A673 (cell line): ENCODE measurements around the gene CBX2. TPM values are rescaled to one million over a fixed set of nuclear protein-coding genes. Genes with fewer than 3 reads are reported as not detected.

Experiments used
- BruUV-seq: library from RNA; stranded (reverse); fragments of 400-500 nt; replicated peaks from 2 replicates; lab custom pipeline; 2021; lab: Mats Ljungman, UMichigan
- CTCF ChIA-PET: fragments of 300-600 bp; sonication (Branson Sonifier 250); formaldehyde crosslinking; loops from one replicate; lab custom pipeline; 2022; ENCODE audit warnings: antibody characterized with exemption; lab: Charles Lee
- POLR2A ChIA-PET: fragments of 300-600 bp; sonication (Branson Sonifier 250); formaldehyde crosslinking; loops from one replicate; lab custom pipeline; 2022; ENCODE audit warnings: antibody characterized with exemption; ENCODE audit not compliant: low non-redundant PET; lab: Charles Lee
- DNase-seq: peaks from one replicate; pipeline ENCODE4 v3.0.0-alpha.2; 2015; ENCODE audit warnings: low spot score
- H3K27ac ChIP-seq: fragments of 200-600 bp; sonication (generic); 2 replicates; pipeline ENCODE4 v1.5.1; 2016; ENCODE audit warnings: mixed run types, low read depth, mild to moderate bottlenecking, mixed read lengths, antibody characterized with exemption, low read length; ENCODE audit not compliant: poor library complexity, severe bottlenecking
- H3K27me3 ChIP-seq: fragments of 200-600 bp; sonication (generic); replicated peaks from 2 replicates; pipeline ENCODE4 v1.6.1; 2017; ENCODE audit warnings: mixed run types, low read depth, mild to moderate bottlenecking, mixed read lengths, antibody characterized with exemption, low read length; ENCODE audit not compliant: insufficient read depth, poor library complexity
- H3K36me3 ChIP-seq: fragments of 200-600 bp; sonication (generic); 2 replicates; pipeline ENCODE4 v1.6.1; 2016; ENCODE audit warnings: mixed run types, mild to moderate bottlenecking, mixed read lengths, antibody characterized with exemption, low read length; ENCODE audit not compliant: insufficient read depth, poor library complexity, severe bottlenecking
- H3K4me1 ChIP-seq: fragments of 200-600 bp; sonication (generic); 2 replicates; pipeline ENCODE4 v1.6.1; 2017; ENCODE audit warnings: mixed run types, mild to moderate bottlenecking, mixed read lengths, antibody characterized with exemption, low read length; ENCODE audit not compliant: insufficient read depth, poor library complexity, severe bottlenecking
- H3K4me3 ChIP-seq: fragments of 200-600 bp; sonication (generic); 2 replicates; pipeline ENCODE4 v1.5.1; 2016; ENCODE audit warnings: low read depth, mixed run types, mild to moderate bottlenecking, mixed read lengths, low read length; ENCODE audit not compliant: poor library complexity, severe bottlenecking
- H3K9me3 ChIP-seq: fragments of 200-600 bp; sonication (generic); 2 replicates; pipeline ENCODE4 v1.6.1; 2016; ENCODE audit warnings: mixed run types, low read depth, mild to moderate bottlenecking, mixed read lengths, antibody characterized with exemption, low read length; ENCODE audit not compliant: poor library complexity, severe bottlenecking
- CTCF ChIP-seq: fragments of 300-800, 200-600 bp; sonication (generic); conservative IDR thresholded peaks from 2 replicates; pipeline ENCODE4 v1.5.1; 2017; ENCODE audit warnings: low read depth, mild to moderate bottlenecking, antibody characterized with exemption, low read length, moderate library complexity, mixed read lengths
- EZH2 ChIP-seq: fragments of 200-600 bp; sonication (generic); IDR thresholded peaks from 2 replicates; pipeline ENCODE4 v1.6.1; 2017; ENCODE audit warnings: borderline replicate concordance, low read depth, mild to moderate bottlenecking, mixed read lengths, antibody characterized with exemption, low read length; ENCODE audit not compliant: poor library complexity, severe bottlenecking
- intact Hi-C: fragments of 100-400 bp; cut with micrococcal nuclease; formaldehyde crosslinking; loops from one replicate; pipeline ENCODE4 v1.10.0; 2022; ENCODE audit not compliant: unreplicated experiment
- total RNA-seq: library from RNA; stranded (reverse); gene quantifications from 2 replicates; pipeline ENCODE4 v1.2.3, GENCODE V29; 2021

Gene CBX2
- total RNA-seq, 1 experiment from 2014 or later = 59.5 TPM

- H3K27ac ChIP-seq = peak overlapping the region; percentile 73
- intact Hi-C loops = no loop called here
- peaks cover 66% of the 10 kb centered on the region for H3K4me1 ChIP-seq
- DNase-seq = no peak
- H3K36me3 ChIP-seq = no peaks in the 10 kb centered on the region
- H3K27me3 ChIP-seq = no peaks in the 10 kb centered on the region
- no peaks in the 10 kb centered on the region for H3K9me3 ChIP-seq
- H3K4me3 ChIP-seq = peak overlapping the region; percentile 45
- CTCF ChIA-PET = interaction anchor here (0.5 kb wide), 1 partner anchor 196 kb away, joined by 8 read pairs; no protein-coding TSS in a partner anchor
- no peak for TF ChIP-seq CTCF
- TF ChIP-seq EZH2 = no peak
- no TSS peak for BruUV-seq
- POLR2A ChIA-PET = interaction anchor here (0.6 kb wide), 2 partner anchors 38 to 150 kb away, joined by 3 read pairs; partner anchors contain the start of gene CBX4
Measured at GRCh38 chr17:79801156-79802038, 23.4 kb downstream of the CBX2 start.

- Histone ChIP-seq H3K9me3 (no peaks in the 10 kb centered on the region), H3K4me3 (no peak overlapping the region), H3K4me1 (peaks cover 66% of the 10 kb centered on the region), H3K36me3 (no peaks in the 10 kb centered on the region), H3K27me3 (no peaks in the 10 kb centered on the region), H3K27ac (peak overlapping the region; percentile 73)
- ChIA-PET POLR2A (no interaction called here), CTCF (interaction anchor here (0.5 kb wide), 1 partner anchor 195 kb away, joined by 8 read pairs; no protein-coding TSS in a partner anchor)
- DNase-seq = no peak
- BruUV-seq = no TSS peak
- TF ChIP-seq EZH2 (no peak), CTCF (no peak)
- intact Hi-C loops = no loop called here
Measured at GRCh38 chr17:79802039-79802735, 24.2 kb downstream of the CBX2 start.

GRCh38 chr17:79802736-79803420 lies 24.9 kb downstream of the CBX2 start:
- TF ChIP-seq CTCF = no peak
- no peak for TF ChIP-seq EZH2
- no peak overlapping the region for H3K4me3 ChIP-seq
- no peak for DNase-seq
- POLR2A ChIA-PET = no interaction called here
- BruUV-seq = no TSS peak
- intact Hi-C loops = no loop called here
- peaks cover 64% of the 10 kb centered on the region for H3K4me1 ChIP-seq
- no peak overlapping the region for H3K27ac ChIP-seq
- no peaks in the 10 kb centered on the region for H3K36me3 ChIP-seq
- CTCF ChIA-PET = no interaction called here
- H3K27me3 ChIP-seq = no peaks in the 10 kb centered on the region
- no peaks in the 10 kb centered on the region for H3K9me3 ChIP-seq
